HG02763 (cell line): ENCODE measurements around the gene FLOT2.
"Not testable (repeated sequence)": the region's sequence is repeated elsewhere in the genome, so short reads cannot be mapped to it uniquely, and the experiment has no call there.

Experiments
- ATAC-seq: cut with Tn5 transposase; IDR thresholded peaks from one replicate; pipeline ENCODE4 v1.9.1; 2021; ENCODE audit warnings: mild to moderate bottlenecking, moderate library complexity; ENCODE audit not compliant: unreplicated experiment

Gene FLOT2

DNA sequence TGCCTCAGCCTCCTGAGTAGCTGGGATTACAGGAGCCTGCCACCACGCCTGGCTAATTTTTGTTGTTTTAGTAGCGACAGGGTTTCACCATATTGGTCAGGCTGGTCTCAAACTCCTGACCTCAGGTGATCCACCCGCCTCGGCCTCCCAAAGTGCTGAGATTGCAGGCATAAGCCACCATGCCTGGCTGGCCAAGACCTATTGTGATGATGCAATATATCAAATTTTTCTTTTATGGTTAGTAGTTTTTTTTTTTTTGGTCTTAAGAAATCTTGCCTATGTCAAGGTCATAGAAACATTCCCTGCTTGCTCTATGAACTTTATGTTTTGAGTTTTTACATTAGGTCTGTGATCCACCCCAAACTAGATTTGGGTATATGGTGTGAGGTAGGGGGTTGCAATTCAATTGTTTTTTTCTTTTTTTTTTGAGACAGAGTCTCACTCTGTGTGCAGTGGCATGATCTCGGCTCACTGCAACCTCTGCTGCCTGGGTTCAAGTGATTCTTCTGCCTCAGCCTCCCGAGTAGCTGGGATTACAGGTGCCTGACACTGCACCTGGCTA is 20.3 kb downstream of the FLOT2 start:
- not testable (repeated sequence) for ATAC-seq

DNA sequence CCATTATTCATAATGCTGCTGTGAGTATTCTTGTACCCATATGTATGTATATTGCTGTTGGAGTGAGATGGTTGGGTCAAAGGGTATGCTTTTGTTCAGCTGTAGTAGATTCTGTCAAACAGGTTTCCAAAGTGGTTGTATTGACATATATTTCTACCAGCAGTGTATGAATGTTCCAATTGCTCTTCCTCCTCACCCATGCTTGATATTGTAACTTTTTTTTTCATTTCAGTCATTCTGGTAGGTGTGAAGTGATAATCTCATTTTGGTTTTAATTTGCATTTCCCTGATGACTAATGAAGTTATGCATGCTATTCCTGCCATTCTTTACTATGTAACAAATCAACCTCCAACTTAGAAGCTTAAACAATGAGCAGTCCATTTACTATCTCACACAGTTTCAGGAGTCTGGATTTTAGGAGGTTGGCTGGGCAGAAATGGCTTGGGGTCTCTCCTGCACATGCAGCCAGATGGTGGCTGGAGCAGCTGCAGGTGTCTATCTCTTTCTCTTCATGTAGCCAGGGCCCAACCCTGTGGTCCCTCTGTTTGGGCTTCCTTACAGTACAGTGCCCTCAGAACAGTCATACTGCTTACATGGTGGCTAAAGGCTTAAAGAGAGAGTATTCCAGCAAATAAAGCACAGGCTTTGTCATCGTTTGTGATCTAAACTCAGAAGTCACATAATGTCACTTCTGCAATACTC is 21.5 kb downstream of the FLOT2 start:
- no peak for ATAC-seq

DNA sequence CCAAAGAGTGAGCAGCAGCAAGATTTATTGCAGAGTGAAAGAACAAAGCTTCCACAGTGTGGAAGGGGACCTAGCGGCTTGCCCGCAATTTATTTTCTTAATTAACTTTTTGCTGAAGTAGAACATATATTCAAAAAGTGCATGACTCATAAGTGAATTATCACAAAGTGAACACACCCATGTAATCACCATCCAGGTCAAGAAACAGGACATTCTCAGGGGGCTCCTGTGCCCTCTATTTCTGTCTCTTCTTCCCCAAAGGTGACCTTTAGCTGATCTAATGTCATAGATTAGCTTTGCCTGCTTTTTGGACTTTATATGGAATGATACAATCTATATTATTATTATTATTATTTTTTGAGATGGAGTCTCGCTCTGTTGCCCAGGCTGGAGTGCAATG is 22.8 kb downstream of the FLOT2 start:
- no peak for ATAC-seq

DNA sequence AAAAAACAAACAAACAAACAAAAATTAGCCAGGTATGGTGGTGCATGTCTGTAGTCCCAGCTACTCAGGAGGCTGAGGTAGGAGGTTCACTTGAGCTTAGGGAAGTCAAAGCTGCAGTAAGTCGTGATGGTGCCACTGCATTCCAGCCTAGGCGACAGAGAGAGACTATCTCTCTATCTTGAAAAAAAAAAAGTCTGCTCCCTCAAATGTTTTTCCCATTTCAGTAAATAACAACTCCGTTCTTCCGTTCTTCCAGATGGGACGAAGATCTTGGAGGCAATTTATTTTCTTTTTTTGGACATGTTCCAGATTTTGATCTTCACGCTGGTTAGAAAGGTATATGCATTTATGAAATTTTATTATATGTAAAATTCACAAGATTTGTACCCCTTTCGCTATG is 23.7 kb downstream of the FLOT2 start:
- ATAC-seq: no peak

DNA sequence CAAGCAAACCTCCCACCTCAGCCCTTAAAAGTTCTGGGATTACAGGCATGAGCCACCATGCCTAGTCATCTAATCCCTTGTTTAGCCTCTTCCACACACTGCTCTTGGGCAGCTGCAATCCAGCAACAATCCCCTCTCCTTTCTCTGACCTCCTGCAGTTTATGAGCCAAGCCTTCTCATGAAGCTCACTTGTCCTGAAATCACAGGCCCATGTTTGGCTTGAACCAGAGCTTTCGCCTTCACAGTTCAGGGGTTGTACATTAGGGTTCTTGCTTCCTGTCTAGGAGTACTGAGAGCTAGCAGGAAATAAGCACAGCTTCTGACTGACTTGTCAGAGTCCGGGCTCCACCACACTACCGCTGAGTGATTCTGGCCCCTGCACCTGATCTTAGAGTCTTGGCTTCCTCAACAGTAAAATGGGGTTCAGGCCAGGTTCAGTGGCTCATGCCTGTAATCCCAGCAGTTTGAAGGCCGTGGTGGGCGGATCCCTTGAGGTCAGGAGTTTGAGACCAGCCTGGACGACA is 26.4 kb downstream of the FLOT2 start:
- ATAC-seq: peak; percentile 84

DNA sequence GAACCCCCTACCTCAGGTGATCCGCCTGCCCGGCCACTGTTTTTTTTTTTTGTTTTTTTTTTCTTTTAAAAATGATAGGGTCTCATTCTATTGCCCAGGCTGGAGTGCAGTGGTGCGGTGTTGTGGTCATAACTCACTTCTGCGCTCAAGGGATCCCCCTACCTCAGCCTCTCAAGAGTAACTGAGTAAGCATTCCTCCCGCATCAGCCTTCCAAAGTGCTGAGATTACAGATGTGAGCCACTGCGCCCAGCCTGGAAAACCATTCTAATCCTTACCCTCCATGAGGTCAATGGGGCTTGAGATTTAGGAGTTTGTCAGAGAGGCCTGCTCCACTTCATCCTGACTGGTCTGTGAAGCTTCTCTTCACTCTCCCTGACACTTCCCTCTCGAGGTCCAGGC is 30.3 kb downstream of the FLOT2 start:
- ATAC-seq: no peak

DNA sequence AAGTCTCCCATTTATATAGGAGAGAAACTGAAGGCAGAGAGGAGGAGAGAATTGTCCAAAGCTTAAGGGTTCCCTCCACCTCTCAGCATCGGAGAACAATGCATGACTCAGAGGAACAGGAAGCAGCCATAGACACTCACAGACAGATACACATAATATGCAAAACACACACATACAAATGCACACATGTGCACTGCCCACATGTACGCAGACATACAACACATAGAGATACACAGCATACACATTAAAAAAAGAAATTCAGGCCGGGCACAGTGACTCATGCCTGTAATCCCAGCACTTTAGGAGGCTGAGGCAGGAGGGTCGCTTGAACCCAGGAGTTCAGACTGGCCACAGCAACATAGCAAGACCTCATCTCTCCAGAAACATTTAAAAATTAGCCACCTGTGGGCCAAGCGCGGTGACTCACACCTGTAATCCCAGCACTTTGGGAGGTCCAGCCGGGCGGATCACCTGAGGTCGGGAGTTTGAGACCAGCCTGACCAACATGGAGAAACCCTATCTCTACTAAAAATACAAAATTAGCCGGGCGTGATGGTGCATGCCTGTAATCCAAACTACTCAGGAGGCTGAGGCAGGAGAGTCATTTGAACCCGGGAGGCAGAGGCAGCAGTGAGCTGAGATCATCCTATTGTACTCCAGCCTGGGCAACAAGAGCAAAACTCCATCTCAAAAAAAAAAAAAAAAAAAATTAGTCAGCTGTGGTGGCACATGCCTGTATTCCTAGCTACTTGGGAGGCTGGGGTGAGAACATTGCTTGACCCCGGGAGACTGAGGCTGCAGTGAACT is 31.4 kb downstream of the FLOT2 start:
- no peak for ATAC-seq

DNA sequence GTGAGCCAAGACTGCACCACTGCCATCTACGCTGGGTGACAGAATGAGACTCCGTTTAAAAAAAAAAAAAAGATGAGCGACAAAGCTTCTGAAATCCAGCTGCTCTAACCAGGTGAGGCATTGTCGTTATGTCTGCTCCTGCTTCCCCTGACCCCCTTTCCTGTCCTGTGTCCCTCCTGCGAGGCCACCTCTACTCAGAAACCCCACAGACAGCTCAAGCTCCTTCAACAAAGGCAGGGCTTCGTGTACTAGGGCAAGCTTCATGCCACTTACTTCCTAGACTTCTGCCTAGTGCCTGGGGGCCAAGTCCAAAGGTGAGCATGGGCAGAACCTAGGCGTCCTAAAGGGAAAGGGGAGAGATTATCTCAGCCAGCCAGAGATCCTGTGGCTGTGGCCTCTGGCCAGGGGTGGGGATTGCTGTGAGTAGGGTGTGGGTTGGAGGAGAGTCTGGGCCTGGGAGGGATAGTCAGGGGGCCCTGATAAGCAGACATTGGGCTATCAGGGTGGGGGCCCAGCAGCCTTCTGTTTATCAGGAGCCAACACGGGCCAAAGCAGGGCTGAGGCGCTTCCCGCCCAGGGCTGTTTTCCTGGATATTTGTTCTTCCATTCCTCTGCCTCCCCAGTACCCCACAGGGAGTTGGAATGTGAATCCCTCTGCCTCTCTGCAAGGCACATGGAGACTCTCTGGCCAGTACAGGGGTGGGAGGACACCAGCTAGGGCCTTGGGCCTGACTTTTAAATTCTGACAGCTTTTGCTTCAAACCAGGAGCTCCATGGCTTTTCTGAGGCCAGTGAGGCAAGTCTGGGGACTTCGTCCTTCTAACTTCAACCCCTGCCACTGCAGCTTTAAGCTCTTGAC is 32.3 kb downstream of the FLOT2 start:
- no peak for ATAC-seq

DNA sequence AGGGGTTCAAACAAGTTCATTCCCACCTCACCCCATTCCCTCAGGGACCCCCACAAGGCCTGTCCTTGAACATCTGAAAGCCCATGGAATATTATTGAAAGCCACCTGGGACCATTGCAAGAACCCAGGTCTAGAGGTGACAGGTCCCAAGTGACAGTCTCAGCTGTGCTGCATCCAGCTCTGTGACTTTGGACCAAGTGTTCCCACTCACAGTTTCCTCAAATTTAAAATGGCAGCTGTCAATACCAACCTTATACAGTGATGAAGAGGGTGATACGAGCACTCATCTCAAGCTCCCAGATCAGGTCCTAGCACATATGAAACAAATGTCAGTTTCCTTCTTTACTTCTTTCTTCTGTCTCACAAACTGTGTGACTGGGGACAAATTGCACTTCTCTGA is 33.6 kb downstream of the FLOT2 start:
- no peak for ATAC-seq

DNA sequence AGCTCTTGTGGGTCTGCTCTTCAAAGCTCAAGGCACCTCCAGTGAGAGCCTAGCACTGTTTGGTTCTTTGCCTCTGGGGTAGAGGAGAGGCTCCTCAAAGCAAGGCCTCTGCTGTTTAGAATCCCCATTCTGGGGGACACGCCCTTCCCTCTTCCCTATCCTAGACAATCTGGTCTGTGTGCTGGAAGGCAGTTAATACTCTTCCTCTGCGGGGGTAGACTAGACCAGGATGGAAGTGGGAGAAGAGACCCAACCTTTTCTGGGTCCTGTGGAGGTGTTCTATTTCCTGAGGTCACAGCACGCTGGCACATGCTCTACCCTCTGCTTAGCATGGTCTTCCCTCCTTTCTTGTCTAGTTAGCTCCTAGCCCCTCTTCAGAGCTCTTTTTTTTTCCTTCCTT is 35.0 kb downstream of the FLOT2 start:
- no peak for ATAC-seq

DNA sequence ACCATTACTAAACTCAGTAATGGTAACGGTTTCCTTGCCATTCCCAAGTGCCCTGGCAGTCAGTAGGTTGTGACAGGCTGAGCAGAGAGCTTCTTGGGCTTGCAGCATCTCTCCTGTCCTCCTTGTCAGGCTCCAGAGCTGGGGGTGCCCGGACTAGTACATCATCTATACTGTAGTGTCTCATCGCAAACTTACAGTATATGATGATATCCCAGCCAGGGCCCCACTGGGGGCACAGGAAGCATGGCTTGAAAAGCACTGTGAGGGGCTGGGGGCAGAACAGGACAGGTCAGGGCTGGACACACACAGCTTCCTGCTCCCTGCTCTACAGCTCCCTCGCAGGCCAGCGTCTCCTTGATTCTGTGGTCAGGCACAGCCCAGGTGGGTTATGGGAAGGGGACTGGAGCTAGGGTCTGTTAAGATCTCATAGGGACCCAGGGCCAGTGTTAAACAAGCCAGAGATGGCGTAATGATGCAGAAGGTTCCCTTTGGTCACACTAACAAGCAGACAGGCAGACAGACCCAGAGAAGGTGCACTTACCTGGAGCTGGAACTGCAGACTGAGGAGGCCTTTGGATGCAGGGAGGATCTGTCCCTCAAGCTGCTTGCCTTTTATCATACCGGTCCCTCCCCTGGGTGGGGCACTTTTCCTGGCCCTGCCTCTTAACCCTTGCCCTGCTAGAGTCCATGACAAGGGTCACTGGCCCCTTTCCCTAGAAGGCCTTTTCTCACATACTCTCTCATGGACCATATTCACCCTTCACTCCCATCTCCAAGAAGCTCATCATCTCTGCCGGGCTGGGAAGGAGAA is 35.9 kb downstream of the FLOT2 start:
- no peak for ATAC-seq

DNA sequence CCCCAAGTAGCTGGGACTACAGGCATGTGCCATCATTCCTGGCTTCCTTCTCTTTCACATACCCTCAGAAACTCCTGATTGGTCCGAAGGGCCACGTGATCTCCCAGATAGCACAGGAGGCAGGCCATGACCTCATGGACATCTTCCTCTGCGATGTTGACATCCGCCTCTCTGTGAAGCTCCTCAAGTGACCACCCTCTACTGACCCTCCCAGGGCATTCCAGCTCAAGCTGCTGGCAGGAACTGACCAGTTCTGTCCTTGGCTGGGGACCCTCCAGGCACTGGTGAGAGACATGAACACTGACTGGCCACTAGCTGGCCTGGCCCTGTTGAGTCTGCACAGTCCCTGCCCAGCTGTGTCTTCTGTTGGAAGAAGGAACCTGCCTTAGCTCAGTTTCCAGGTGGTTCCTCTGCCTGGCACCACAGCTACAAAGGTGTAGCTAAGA is 37.1 kb downstream of the FLOT2 start:
- no peak for ATAC-seq

DNA sequence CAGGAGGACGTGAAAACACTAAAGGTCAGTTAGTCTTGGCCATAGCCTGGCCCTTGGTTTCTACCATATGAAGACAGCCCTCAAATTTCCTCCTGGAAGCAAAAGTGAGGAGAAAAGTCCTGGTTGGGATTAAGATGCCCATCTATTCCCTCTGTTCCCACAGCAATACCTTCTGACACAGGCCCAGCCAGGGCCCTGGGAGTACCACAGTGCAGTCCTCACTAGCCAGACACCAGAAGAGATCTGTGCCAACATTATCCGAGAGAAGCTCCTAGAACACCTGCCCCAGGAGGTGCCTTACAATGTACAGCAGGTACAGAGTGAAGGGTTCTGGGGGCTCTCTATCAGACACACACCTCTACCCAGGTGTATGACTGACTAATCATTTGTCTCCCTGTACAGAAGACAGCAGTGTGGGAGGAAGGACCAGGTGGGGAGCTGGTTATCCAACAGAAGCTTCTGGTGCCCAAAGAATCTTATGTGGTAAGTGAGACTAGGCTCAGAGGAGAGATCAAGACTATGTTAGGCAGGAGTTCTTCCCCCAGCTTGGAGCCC is 38.7 kb downstream of the FLOT2 start:
- no peak for ATAC-seq

DNA sequence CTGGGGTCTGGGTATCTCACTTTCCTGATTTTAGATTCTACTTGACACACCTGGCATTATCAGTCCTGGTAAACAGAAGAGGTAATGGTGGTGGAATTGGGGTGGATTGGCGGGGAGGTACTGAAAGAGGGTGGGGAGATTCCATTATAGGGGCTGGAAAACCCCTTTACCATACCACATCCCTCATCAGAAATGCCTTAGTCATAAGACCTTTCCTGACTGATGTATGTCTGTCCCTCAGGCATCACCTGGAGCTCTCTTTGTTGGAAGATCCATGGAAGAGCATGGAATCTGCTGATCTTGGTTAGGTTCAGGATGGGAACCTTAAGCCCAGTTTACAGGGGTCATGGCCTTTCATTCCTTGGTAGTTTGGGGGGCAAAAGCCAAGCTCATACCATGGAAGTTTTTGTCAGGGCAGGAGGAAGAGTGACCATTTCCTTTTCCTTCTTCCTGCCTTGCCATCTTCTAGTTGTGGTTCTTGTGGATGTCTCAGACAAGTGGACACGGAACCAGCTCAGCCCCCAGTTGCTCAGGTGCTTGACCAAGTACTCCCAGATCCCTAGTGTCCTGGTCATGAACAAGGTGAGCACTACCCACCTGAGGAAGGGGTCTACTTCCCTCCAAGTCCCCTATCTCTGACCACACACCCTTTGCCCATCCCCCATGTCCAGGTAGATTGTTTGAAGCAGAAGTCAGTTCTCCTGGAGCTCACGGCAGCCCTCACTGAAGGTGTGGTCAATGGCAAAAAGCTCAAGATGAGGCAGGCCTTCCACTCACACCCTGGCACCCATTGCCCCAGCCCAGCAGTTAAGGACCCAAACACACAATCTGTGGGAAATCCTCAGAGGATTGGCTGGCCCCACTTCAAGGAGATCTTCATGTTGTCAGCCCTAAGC is 39.4 kb downstream of the FLOT2 start:
- ATAC-seq: no peak

DNA sequence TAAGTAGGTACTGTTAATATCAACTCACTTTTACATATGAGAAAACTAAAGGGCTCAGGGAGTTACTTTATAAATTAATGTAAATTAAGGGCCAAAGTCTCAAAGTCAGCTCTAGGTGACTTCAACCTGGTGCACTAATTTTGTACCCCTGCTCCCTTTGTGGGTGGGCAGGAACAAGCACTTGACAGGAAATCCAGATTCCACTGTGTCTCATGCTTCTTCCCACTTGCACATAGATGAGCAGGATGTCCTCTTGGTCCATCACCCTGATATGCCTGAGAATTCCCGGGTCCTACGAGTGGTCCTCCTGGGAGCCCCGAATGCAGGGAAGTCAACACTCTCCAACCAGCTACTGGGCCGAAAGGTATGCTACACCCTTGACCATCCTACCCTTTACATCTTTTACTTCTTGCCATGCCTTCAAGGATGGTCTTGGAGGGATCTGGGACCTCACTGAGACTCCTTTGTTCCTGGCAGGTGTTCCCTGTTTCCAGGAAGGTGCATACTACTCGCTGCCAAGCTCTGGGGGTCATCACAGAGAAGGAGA is 41.4 kb downstream of the FLOT2 start:
- ATAC-seq: no peak

DNA sequence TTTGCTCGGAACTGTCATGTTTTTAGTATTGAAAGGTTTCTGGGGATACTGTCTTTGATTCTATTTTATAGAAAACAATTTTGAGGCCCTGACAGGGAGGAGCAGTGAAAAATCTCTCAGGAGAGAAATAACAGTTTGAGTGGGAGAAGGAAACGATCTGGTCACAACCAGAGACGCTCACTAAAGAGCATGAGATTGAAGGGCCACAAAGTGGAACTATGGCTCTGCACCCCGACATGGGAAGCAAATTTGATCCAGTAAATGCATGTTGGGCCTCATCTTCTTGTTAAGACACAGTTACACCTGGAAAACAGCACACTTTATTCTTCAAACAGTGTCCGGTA is 42.2 kb downstream of the FLOT2 start:
- no peak for ATAC-seq

DNA sequence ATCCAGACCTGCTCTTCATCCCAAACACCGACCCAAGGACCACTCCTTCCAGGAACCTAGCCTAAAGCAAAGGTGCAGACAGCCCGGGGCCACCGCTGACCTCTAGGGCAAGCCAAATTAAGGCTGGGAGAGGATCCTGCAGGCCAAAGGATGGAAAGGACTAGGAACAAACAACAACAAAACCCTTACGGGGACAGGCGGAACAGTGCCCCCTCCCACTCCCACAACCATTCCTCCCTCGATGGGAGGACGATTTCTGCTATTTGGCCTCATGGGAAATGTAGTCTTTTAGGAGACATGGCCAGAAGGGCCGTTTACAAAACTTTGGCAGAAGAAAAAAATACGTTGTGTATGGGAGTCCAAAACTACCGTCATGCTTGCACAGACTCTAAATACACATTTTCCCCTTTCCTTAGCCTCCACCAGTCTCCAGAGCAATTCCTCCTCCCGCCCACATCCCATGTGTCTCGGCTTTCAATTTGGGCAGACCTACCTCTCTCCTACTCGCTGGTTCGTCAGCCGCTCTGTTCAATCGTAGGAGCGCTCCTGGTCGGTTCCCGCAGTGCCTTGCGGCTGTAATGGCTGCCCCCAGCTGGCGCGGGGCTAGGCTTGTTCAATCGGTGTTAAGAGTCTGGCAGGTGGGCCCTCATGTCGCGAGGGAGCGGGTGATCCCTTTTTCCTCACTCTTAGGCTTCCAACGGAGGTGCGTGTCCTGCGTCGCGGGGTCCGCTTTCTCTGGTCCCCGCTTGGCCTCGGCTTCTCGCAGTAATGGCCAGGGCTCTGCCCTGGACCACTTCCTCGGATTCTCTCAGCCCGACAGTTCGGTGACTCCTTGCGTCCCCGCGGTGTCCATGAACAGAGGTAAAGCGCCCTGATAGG is 42.8 kb downstream of the FLOT2 start, which contains the start of gene ERAL1:
TSS of gene ERAL1 (plus strand) at position 560 of the 879 bp plus-strand sequence. CDS start at position 579, 19 bp downstream.
- peak; percentile 92 for ATAC-seq
